Ectodermal cell (in vitro differentiated cells): Measurements from ENCODE around the gene SSR3.

Experiments
- H3K27ac ChIP-seq: 2 replicates; pipeline ENCODE4 v1.7.0; 2013; ENCODE audit warnings: mild to moderate bottlenecking, low read depth, low read length; ENCODE audit not compliant: insufficient read depth, poor library complexity, severe bottlenecking
- H3K27me3 ChIP-seq: 2 replicates; pipeline ENCODE4 v1.7.0; 2013; ENCODE audit warnings: mild to moderate bottlenecking, low read length; ENCODE audit not compliant: insufficient read depth, control insufficient read depth, poor library complexity, severe bottlenecking
- H3K36me3 ChIP-seq: one replicate; pipeline ENCODE4 v1.7.0; 2013; ENCODE audit warnings: low read length; ENCODE audit not compliant: control insufficient read depth, insufficient read depth
- H3K4me1 ChIP-seq: one replicate; pipeline ENCODE4 v1.7.0; 2013; ENCODE audit warnings: low read length; ENCODE audit not compliant: control insufficient read depth, insufficient read depth
- H3K4me3 ChIP-seq: 2 replicates; pipeline ENCODE4 v1.7.0; 2013; ENCODE audit warnings: low read depth, low read length, control low read depth; ENCODE audit not compliant: insufficient read depth
- H3K9me3 ChIP-seq: 2 replicates; pipeline ENCODE4 v1.7.0; 2013; ENCODE audit warnings: mild to moderate bottlenecking, low read length, moderate library complexity; ENCODE audit not compliant: control insufficient read depth
- WGBS, 2 experiments: methylation state at CpG; one replicate each; pipeline ENCODE4 v1.1.7; 2013; ENCODE audit warnings: missing lambda C conversion rate in 2 of 2; 5-methylcytosine and 5-hydroxymethylcytosine counted together

SSR3 gene

GRCh38 chr3:156497326-156497725, 57.6 kb downstream of the SSR3 start:
- Histone ChIP-seq H3K36me3 (no peaks in the 10 kb centered on the region), H3K27ac (no peak overlapping the region), H3K9me3 (no peaks in the 10 kb centered on the region), H3K4me1 (no peaks in the 10 kb centered on the region), H3K27me3 (no peaks in the 10 kb centered on the region), H3K4me3 (no peak overlapping the region)
- 80% methylated on average over 1 of the region's 1 CpG; no CpG with 5 or more reads in 1 of the 2 experiments for WGBS, 2 experiments

GRCh38 chr3:156495816-156496215, 59.1 kb downstream of the SSR3 start:
- WGBS, 2 experiments = 80 to 83% methylated on average over 1 of the region's 1 CpG
- Histone ChIP-seq H3K36me3 (no peaks in the 10 kb centered on the region), H3K4me1 (no peaks in the 10 kb centered on the region), H3K27ac (no peak overlapping the region), H3K4me3 (no peak overlapping the region), H3K27me3 (no peaks in the 10 kb centered on the region), H3K9me3 (no peaks in the 10 kb centered on the region)

GRCh38 chr3:156493887-156494286, 61.0 kb downstream of the SSR3 start:
- Histone ChIP-seq H3K4me3 (no peak overlapping the region), H3K27me3 (no peaks in the 10 kb centered on the region), H3K27ac (no peak overlapping the region), H3K36me3 (no peaks in the 10 kb centered on the region), H3K9me3 (no peaks in the 10 kb centered on the region), H3K4me1 (no peaks in the 10 kb centered on the region)
- 93 to 97% methylated on average over 3 of the region's 3 CpGs for WGBS, 2 experiments

GRCh38 chr3:156492801-156493261, 62.1 kb downstream of the SSR3 start:
- Histone ChIP-seq H3K4me1 (no peaks in the 10 kb centered on the region), H3K4me3 (no peak overlapping the region), H3K9me3 (no peaks in the 10 kb centered on the region), H3K27ac (no peak overlapping the region), H3K27me3 (no peaks in the 10 kb centered on the region), H3K36me3 (no peaks in the 10 kb centered on the region)
- 95 to 97% methylated on average over 3 of the region's 3 CpGs for WGBS, 2 experiments

- Histone ChIP-seq H3K36me3 (no peaks in the 10 kb centered on the region), H3K9me3 (no peaks in the 10 kb centered on the region), H3K27ac (no peak overlapping the region), H3K4me1 (no peaks in the 10 kb centered on the region), H3K4me3 (no peak overlapping the region), H3K27me3 (no peaks in the 10 kb centered on the region)
- WGBS, 2 experiments = 90 to 92% methylated on average over 2 of the region's 3 CpGs
These were observed 63.7 kb downstream of the SSR3 start for GRCh38 chr3:156491192-156491591.
